GM12891 (cell line): ENCODE results near the gene PLEKHG2.

Source experiments
- PAX5 ChIP-seq: IDR thresholded peaks from 2 replicates; pipeline ENCODE4 v1.6.1; 2011; ENCODE audit warnings: low read length, moderate library complexity, mild to moderate bottlenecking; ENCODE audit not compliant: insufficient read depth, severe bottlenecking
- POLR2A ChIP-seq: IDR thresholded peaks from 2 replicates; pipeline ENCODE4 v1.6.1; 2011; ENCODE audit warnings: low read depth, low read length, control low read depth
- POLR2AphosphoS5 ChIP-seq: IDR thresholded peaks from 2 replicates; pipeline ENCODE4 v1.6.1; 2011; ENCODE audit warnings: low read depth, low read length, control low read depth
- POU2F2 ChIP-seq: IDR thresholded peaks from 2 replicates; pipeline ENCODE4 v1.6.1; 2011; ENCODE audit warnings: low read depth, mild to moderate bottlenecking, control low read depth, low read length, moderate library complexity
- SPI1 ChIP-seq: IDR thresholded peaks from 2 replicates; pipeline ENCODE4 v1.6.1; 2011; ENCODE audit warnings: low read depth, low read length, control low read depth
- TAF1 ChIP-seq: IDR thresholded peaks from 2 replicates; pipeline ENCODE4 v1.6.1; 2011; ENCODE audit warnings: low read depth, low read length, control low read depth

GRCh38 chr19:39412867-39413271 lies 400 bp downstream of the PLEKHG2 start:
- TF ChIP-seq POLR2A, result no peak
- no peak for TF ChIP-seq POLR2AphosphoS5
- TF ChIP-seq PAX5, result no peak
- TF ChIP-seq TAF1, result no peak
- no peak for TF ChIP-seq POU2F2
- TF ChIP-seq SPI1, result no peak
